ENCODE measurements around the gene LDLRAD3. TPM values are rescaled to one million over a fixed set of nuclear protein-coding genes. Genes with fewer than 3 reads are reported as not detected.

The LDLRAD3 gene
- total RNA-seq, 4 donors from 2014 or later: 19.4 to 49.5 (median 31.0) TPM

DNA sequence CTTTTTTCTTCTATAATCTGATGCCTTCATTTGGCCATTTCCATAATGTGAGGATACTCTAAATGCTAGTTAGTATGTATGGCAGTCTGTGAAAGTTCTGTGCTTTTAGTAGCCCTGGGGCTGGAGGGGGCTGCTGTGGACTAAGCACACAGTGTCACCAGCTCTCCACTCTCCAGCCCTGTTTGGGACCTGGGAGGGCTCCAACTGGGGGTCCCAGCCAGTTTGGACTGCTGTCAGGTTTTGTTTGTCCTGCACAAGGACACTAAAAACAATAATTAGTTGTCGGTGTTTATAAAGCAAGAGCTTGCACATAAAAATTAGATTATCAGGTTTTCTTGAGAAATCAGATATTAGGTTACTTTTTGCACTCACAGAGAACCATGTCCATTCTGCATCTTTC, 103.1 kb downstream of the LDLRAD3 start:
- no peak for DNase-seq (ENCODE audit: low spot score in 2 of 2)
- no peaks in the 10 kb centered on the region for H3K9me3 ChIP-seq
- no peaks in the 10 kb centered on the region for H3K36me3 ChIP-seq
- H3K4me3 ChIP-seq: no peak overlapping the region
- TF ChIP-seq POLR2A (IDR thresholded peaks at IDR 0.05) (no peak), EP300 (IDR thresholded peaks at IDR 0.05) (no peak)
- TF ChIP-seq, protein P1, sequence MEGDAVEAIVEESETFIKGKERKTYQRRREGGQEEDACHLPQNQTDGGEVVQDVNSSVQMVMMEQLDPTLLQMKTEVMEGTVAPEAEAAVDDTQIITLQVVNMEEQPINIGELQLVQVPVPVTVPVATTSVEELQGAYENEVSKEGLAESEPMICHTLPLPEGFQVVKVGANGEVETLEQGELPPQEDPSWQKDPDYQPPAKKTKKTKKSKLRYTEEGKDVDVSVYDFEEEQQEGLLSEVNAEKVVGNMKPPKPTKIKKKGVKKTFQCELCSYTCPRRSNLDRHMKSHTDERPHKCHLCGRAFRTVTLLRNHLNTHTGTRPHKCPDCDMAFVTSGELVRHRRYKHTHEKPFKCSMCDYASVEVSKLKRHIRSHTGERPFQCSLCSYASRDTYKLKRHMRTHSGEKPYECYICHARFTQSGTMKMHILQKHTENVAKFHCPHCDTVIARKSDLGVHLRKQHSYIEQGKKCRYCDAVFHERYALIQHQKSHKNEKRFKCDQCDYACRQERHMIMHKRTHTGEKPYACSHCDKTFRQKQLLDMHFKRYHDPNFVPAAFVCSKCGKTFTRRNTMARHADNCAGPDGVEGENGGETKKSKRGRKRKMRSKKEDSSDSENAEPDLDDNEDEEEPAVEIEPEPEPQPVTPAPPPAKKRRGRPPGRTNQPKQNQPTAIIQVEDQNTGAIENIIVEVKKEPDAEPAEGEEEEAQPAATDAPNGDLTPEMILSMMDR (IDR thresholded peaks at IDR 0.05): no peak
- peaks cover 0 to 2% (median 0%) of the 10 kb centered on the region in 4 donors for H3K4me1 ChIP-seq
- no peaks in the 10 kb centered on the region for H3K27me3 ChIP-seq
- WGBS, 2 donors: 52 to 53% methylated on average over 1 of the region's 1 CpG
- H3K27ac ChIP-seq: no peak overlapping the region

DNA sequence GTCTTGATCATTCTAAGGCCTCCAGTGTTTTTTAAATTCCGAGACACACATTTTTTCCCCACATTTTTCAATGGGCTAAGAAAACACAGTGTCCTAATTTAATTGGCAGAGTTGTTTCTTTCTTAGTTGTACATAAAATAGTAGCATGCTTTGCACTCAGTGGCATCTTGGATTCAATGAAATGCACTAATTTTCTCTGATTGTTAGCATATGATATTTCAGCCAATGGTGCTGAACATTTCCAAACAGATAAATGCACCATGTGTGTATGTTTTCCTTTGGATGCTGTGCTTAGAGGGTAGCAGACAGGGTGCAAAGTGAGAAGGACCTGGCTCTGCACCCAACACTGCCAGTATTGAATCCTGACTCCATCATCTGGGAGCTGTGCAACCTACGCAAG, 103.5 kb downstream of the LDLRAD3 start:
- Histone ChIP-seq H3K36me3 (no peaks in the 10 kb centered on the region), H3K4me1 (peaks cover 0 to 2% (median 0%) of the 10 kb centered on the region in 4 donors), H3K27me3 (no peaks in the 10 kb centered on the region), H3K4me3 (no peak overlapping the region), H3K27ac (no peak overlapping the region), H3K9me3 (no peaks in the 10 kb centered on the region)
- no peak for DNase-seq (ENCODE audit: low spot score in 2 of 2)
- TF ChIP-seq EP300 (IDR thresholded peaks at IDR 0.05) (no peak), POLR2A (IDR thresholded peaks at IDR 0.05) (no peak)
- TF ChIP-seq, protein P1 (IDR thresholded peaks at IDR 0.05): no peak
- 83 to 86% methylated on average over 2 of the region's 2 CpGs for WGBS, 2 donors

DNA sequence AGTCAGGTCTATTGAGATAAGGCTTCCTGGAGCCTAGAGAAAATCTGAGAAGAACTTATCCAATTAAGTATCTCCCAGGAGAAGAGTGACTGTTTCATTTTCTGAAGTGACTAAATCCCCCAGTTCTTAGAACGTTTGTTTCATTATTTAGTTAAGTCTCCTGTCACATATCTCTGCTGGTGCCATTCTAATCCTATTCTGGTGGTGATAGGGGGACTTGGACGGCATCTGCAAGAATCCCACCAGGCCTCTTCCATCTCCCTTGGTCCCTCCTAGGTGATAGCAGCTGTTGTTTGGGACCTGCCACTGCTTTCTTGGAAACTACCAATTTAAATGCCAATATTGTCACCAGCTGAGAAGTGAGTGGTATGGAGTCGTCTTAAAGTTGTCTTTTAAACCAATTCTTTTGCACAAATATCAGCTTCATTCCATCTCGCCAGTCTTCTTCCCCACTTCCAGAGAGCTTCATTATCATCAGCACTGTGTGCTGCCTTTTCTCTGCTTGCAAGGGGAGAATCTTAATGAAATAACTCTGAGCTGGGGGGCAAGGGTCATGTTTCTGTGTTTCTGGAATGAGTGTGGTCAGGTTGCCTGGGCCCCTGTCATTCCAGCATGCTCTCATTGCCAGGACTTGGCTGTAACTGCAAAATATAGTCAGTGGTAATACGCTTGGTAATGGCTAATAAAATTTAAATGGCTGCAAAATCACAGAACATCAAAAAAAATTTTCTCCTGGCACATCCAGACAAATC, 104.8 kb downstream of the LDLRAD3 start:
- Histone ChIP-seq H3K36me3 (no peaks in the 10 kb centered on the region), H3K27ac (no peak overlapping the region), H3K9me3 (no peaks in the 10 kb centered on the region), H3K4me3 (no peak overlapping the region), H3K4me1 (peaks cover 0 to 2% (median 0%) of the 10 kb centered on the region in 4 donors), H3K27me3 (no peaks in the 10 kb centered on the region)
- TF ChIP-seq, protein P1 (IDR thresholded peaks at IDR 0.05): no peak
- TF ChIP-seq POLR2A (IDR thresholded peaks at IDR 0.05) (no peak), EP300 (IDR thresholded peaks at IDR 0.05) (no peak)
- no peak for DNase-seq (ENCODE audit: low spot score in 2 of 2)
- WGBS, 2 donors: 70 to 76% methylated on average over 5 of the region's 5 CpGs

DNA sequence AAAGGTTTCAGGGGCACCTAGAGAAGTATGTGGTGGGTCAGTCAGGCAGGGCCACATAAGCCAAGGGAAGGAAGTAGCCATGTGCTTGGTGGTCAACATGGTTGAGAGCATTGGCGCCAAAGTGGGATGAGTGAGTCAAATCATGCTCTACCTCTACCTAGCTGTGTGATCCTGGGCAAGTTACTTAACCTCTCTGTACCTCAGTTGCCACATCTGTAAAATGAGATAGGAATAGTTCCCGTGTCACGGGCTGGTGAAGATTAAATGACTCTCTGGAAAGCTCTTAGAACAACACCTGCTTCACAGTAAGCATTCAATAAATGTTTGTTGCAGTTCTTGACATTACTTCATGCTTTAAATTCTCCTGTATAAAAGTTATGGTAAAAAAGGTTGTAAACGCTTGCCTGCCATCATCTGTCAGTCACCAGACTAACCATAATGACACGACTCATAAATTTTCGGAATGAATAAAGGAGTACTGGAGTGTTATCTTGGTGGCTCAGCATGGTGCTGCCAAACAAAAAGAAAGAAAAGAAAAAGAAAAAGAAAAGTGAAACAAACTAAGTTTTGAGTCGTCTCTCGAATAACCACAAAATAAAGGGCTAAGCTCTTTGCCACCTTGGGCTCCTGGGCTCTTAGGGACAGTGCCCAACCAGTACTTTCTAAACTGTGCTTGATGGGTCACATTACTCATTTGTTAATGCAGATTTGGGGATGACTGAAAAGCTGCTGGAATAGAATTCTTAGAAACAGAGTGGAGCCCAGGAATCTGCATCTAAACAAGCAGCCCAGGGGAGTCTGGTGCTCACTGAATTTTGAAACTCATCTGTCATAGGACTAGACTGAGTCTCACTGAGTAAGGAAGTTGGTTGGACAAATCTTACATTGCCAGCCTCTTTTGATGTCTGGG, 107.6 kb downstream of the LDLRAD3 start:
- H3K9me3 ChIP-seq: no peaks in the 10 kb centered on the region
- WGBS, 2 donors: 84% methylated on average over 8 of the region's 8 CpGs
- no peak for DNase-seq (ENCODE audit: low spot score in 2 of 2)
- no peaks in the 10 kb centered on the region for H3K36me3 ChIP-seq
- TF ChIP-seq POLR2A (IDR thresholded peaks at IDR 0.05) (no peak), EP300 (IDR thresholded peaks at IDR 0.05) (no peak)
- TF ChIP-seq, protein P1 (IDR thresholded peaks at IDR 0.05): no peak
- H3K4me1 ChIP-seq: peaks cover 0 to 8% (median 0%) of the 10 kb centered on the region in 4 donors
- no peak overlapping the region for H3K27ac ChIP-seq
- H3K27me3 ChIP-seq: no peaks in the 10 kb centered on the region
- H3K4me3 ChIP-seq: no peak overlapping the region

DNA sequence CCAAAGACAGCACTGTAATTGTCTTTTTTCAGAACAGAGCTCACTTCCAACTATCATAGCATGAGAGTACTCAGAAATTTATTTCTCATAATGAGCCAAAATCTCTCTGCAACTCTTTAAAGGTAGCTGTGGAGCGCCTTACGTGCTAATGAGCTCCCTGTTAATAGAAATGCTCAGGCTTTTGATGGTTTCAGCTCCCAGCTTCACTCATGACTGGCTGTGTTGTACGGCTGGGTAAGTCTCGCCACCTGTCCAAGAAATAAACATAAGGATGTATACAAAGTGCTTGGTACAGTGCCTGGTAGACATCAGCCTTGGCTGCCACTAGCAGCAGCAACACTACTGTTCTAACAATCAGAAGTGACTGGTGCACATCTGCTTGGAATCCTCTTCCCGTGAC, 109.4 kb downstream of the LDLRAD3 start:
- 92 to 94% methylated on average over 5 of the region's 5 CpGs for WGBS, 2 donors
- TF ChIP-seq EP300 (IDR thresholded peaks at IDR 0.05) (no peak), POLR2A (IDR thresholded peaks at IDR 0.05) (no peak)
- TF ChIP-seq, protein P1 (IDR thresholded peaks at IDR 0.05): no peak
- no peaks in the 10 kb centered on the region for H3K9me3 ChIP-seq
- H3K36me3 ChIP-seq: no peaks in the 10 kb centered on the region
- no peak overlapping the region for H3K4me3 ChIP-seq
- DNase-seq (ENCODE audit: low spot score in 2 of 2): no peak
- H3K4me1 ChIP-seq: peaks cover 0 to 13% (median 0%) of the 10 kb centered on the region in 4 donors
- no peaks in the 10 kb centered on the region for H3K27me3 ChIP-seq
- no peak overlapping the region for H3K27ac ChIP-seq
